Lung (tissue), 12 donors: ENCODE measurements around the gene TPRA1. TPM values are rescaled to one million over a fixed set of nuclear protein-coding genes. Genes with fewer than 3 reads are reported as not detected.

Source experiments
- ATAC-seq: fragments of 200-7000 bp; cut with Tn5 transposase; one replicate; pipeline ENCODE4 v1.9.1; 2020; ENCODE audit warnings: moderate number of reproducible peaks; ENCODE audit not compliant: insufficient read depth, low FRiP score
- DNase-seq, 3 donors: peaks; one replicate each; pipeline ENCODE4 v3.0.0-alpha.2; 2013 to 2017
- H3K27ac ChIP-seq, 2 donors: one replicate each; pipeline ENCODE4 v1.5.1; 2013; ENCODE audit warnings: mild to moderate bottlenecking in 2 of 2, moderate library complexity in 2 of 2, control low read depth in 1 of 2, inconsistent platforms in 1 of 2, low read depth in 1 of 2, low read length in 1 of 2
- H3K27me3 ChIP-seq, 3 donors: one replicate each; pipeline ENCODE4 v1.5.1; 2013; ENCODE audit warnings: low read length in 2 of 3; ENCODE audit not compliant: control insufficient read depth in 3 of 3, insufficient read depth in 3 of 3
- H3K36me3 ChIP-seq, 4 donors: one replicate each; pipeline ENCODE4 v1.5.1; 2013; ENCODE audit warnings: low read length in 4 of 4, mild to moderate bottlenecking in 1 of 4, moderate library complexity in 1 of 4; ENCODE audit not compliant: control insufficient read depth in 4 of 4, insufficient read depth in 4 of 4
- H3K4me1 ChIP-seq, 5 donors: one replicate each; pipeline ENCODE4 v1.5.1; 2013; ENCODE audit warnings: low read length in 5 of 5, mild to moderate bottlenecking in 2 of 5, moderate library complexity in 1 of 5; ENCODE audit not compliant: control insufficient read depth in 5 of 5, insufficient read depth in 5 of 5
- H3K4me3 ChIP-seq: one replicate; pipeline ENCODE4 v1.5.1; 2013; ENCODE audit warnings: mild to moderate bottlenecking, control low read depth, moderate library complexity
- H3K9ac ChIP-seq, 2 donors: one replicate each; pipeline ENCODE4 v1.5.1; 2013; ENCODE audit warnings: low read length in 2 of 2, control low read depth in 1 of 2; ENCODE audit not compliant: insufficient read depth in 1 of 2
- H3K9me3 ChIP-seq, 4 donors: one replicate each; pipeline ENCODE4 v1.5.1; 2013; ENCODE audit warnings: low read length in 3 of 4, mild to moderate bottlenecking in 1 of 4, moderate library complexity in 1 of 4; ENCODE audit not compliant: control insufficient read depth in 4 of 4, insufficient read depth in 3 of 4
- WGBS, 2 donors: extraction: QIAGEN DNeasy Blood & Tissue Kit; methylation state at CpG; one replicate each; pipeline ENCODE4 v1.1.7; 2013; 5-methylcytosine and 5-hydroxymethylcytosine counted together
- polyA plus RNA-seq, 2 donors: library from polyadenylated mRNA; stranded (reverse); fragments of 200-250 nt; gene quantifications; one replicate each; pipeline ENCODE4 v1.2.1, GENCODE V29; 2013
- total RNA-seq, 2 donors: library from RNA; depleted of rRNA in 1 of 2; stranded (reverse); fragments of >200 nt in 1 of 2; gene quantifications; one replicate each; pipeline ENCODE4 v1.2.1, GENCODE V29; 2014 to 2021
- TF ChIP-seq, protein P1 (sequence below): IDR thresholded peaks from 2 replicates; pipeline ENCODE4 v1.5.1; 2012; ENCODE audit warnings: mild to moderate bottlenecking; ENCODE audit errors: control extremely low read depth, extremely low read depth
- donor health status: control.
- donor health status: control.
- donor health status: Bipolar disorder and iron deficiency.
- donor health status: healthy.
- donor health status: DM: yes; HTN: yes; CAD: no.

The TPRA1 gene
- total and polyA plus RNA-seq, 4 donors, result 28.9 to 53.2 (median 38.0) TPM

- peaks cover 0 to 52% (median 28%) of the 10 kb centered on the region in 4 donors for H3K36me3 ChIP-seq
- TF ChIP-seq, protein P1, sequence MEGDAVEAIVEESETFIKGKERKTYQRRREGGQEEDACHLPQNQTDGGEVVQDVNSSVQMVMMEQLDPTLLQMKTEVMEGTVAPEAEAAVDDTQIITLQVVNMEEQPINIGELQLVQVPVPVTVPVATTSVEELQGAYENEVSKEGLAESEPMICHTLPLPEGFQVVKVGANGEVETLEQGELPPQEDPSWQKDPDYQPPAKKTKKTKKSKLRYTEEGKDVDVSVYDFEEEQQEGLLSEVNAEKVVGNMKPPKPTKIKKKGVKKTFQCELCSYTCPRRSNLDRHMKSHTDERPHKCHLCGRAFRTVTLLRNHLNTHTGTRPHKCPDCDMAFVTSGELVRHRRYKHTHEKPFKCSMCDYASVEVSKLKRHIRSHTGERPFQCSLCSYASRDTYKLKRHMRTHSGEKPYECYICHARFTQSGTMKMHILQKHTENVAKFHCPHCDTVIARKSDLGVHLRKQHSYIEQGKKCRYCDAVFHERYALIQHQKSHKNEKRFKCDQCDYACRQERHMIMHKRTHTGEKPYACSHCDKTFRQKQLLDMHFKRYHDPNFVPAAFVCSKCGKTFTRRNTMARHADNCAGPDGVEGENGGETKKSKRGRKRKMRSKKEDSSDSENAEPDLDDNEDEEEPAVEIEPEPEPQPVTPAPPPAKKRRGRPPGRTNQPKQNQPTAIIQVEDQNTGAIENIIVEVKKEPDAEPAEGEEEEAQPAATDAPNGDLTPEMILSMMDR, result no peak
- H3K9me3 ChIP-seq, result no peaks in the 10 kb centered on the region
- H3K9ac ChIP-seq, result no peak overlapping the region
- ATAC-seq (no peak), DNase-seq (no peak)
- peaks cover 0 to 7% (median 0%) of the 10 kb centered on the region in 5 donors for H3K4me1 ChIP-seq
- 97 to 100% methylated on average over 3 of the region's 3 CpGs for WGBS, 2 donors
- no peak overlapping the region for H3K27ac ChIP-seq
- no peak overlapping the region for H3K4me3 ChIP-seq
- no peaks in the 10 kb centered on the region for H3K27me3 ChIP-seq
These were observed 17.8 kb downstream of the TPRA1 start for GRCh38 chr3:127572735-127573134.

GRCh38 chr3:127572186-127572585 lies 18.3 kb downstream of the TPRA1 start:
- H3K9me3 ChIP-seq, result no peaks in the 10 kb centered on the region
- no peak overlapping the region for H3K4me3 ChIP-seq
- no peak overlapping the region for H3K9ac ChIP-seq
- DNase-seq, result no peak
- no peak overlapping the region for H3K27ac ChIP-seq
- TF ChIP-seq, protein P1, result no peak
- ATAC-seq, result no peak
- 88 to 89% methylated on average over 6 of the region's 6 CpGs for WGBS, 2 donors
- H3K4me1 ChIP-seq, result peaks cover 0 to 7% (median 0%) of the 10 kb centered on the region in 5 donors
- no peaks in the 10 kb centered on the region for H3K27me3 ChIP-seq
- peaks cover 0 to 47% (median 28%) of the 10 kb centered on the region in 4 donors for H3K36me3 ChIP-seq

GRCh38 chr3:127570520-127570919 lies 20.0 kb downstream of the TPRA1 start:
- WGBS, 2 donors, result 94 to 98% methylated on average over 7 of the region's 7 CpGs
- ATAC-seq (no peak), DNase-seq (no peak)
- Histone ChIP-seq H3K27me3 (no peaks in the 10 kb centered on the region), H3K4me3 (no peak overlapping the region), H3K36me3 (peaks cover 0 to 35% (median 28%) of the 10 kb centered on the region in 4 donors), H3K4me1 (peaks cover 0 to 7% (median 0%) of the 10 kb centered on the region in 5 donors), H3K27ac (no peak overlapping the region), H3K9ac (no peak overlapping the region), H3K9me3 (no peaks in the 10 kb centered on the region)
- TF ChIP-seq, protein P1, result no peak

GRCh38 chr3:127569160-127569559 lies 21.4 kb downstream of the TPRA1 start:
- Histone ChIP-seq H3K36me3 (peaks cover 0 to 29% (median 23%) of the 10 kb centered on the region in 4 donors), H3K4me3 (no peak overlapping the region), H3K9ac (no peak overlapping the region), H3K27ac (no peak overlapping the region), H3K27me3 (no peaks in the 10 kb centered on the region), H3K9me3 (no peaks in the 10 kb centered on the region), H3K4me1 (peaks cover 0 to 4% (median 0%) of the 10 kb centered on the region in 5 donors)
- WGBS, 2 donors, result 89 to 100% methylated on average over 1 of the region's 1 CpG
- ATAC-seq (no peak), DNase-seq (no peak)
- TF ChIP-seq, protein P1, result no peak
